ENCODE results near the gene LIFR. TPM values are rescaled to one million over a fixed set of nuclear protein-coding genes. Genes with fewer than 3 reads are reported as not detected.
"Not testable (repeated sequence)": the region's sequence is repeated elsewhere in the genome, so short reads cannot be mapped to it uniquely, and the experiment has no call there.

The LIFR gene
- total and polyA plus RNA-seq, 2 donors (not counting 3 experiments of a cell fraction or from before 2014, with no cell fraction given): 4.1 to 36.4 TPM

DNA sequence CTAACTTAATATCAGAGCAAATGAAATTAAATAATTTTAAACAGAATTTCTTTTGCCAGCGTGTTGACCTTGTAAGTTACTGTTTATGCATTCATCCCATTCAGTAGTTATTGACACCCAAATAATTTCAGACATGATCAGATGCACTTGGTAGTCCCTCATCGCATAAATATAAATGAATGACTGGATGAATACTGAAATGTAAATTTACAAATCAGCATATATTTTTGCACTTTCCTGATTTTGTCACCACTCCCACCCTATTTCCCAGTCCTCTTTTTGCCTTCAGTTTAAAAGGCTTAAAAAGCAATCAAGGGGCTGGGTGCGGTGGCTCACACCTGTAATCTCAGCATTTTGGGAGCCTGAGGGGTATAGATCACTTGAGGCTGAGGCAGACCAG, 17.1 kb upstream of the LIFR start:
- H3K27ac ChIP-seq (ENCODE audit: insufficient read depth, low read depth, low read length): no peak overlapping the region
- TF ChIP-seq GATA2 (IDR thresholded peaks at IDR 0.05; ENCODE audit: insufficient read depth, insufficient read length, low read depth, low read length) (no peak), POLR2A (IDR thresholded peaks at IDR 0.05; ENCODE audit: low read depth, low read length) (no peak), POLR2AphosphoS5 (IDR thresholded peaks at IDR 0.05; ENCODE audit: insufficient read depth, low read depth, low read length) (no peak), FOS (IDR thresholded peaks at IDR 0.05; ENCODE audit: borderline replicate concordance, insufficient read depth, low read length) (no peak)
- TF ChIP-seq, protein P1, sequence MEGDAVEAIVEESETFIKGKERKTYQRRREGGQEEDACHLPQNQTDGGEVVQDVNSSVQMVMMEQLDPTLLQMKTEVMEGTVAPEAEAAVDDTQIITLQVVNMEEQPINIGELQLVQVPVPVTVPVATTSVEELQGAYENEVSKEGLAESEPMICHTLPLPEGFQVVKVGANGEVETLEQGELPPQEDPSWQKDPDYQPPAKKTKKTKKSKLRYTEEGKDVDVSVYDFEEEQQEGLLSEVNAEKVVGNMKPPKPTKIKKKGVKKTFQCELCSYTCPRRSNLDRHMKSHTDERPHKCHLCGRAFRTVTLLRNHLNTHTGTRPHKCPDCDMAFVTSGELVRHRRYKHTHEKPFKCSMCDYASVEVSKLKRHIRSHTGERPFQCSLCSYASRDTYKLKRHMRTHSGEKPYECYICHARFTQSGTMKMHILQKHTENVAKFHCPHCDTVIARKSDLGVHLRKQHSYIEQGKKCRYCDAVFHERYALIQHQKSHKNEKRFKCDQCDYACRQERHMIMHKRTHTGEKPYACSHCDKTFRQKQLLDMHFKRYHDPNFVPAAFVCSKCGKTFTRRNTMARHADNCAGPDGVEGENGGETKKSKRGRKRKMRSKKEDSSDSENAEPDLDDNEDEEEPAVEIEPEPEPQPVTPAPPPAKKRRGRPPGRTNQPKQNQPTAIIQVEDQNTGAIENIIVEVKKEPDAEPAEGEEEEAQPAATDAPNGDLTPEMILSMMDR (IDR thresholded peaks at IDR 0.05; ENCODE audit: extremely low read depth in 1 of 2, insufficient read depth in 1 of 2, low read depth in 1 of 2, low read length in 2 of 2): no peak
- no peak overlapping the region for H3K4me3 ChIP-seq (replicated peaks in 1 of 3; ENCODE audit: insufficient read depth in 1 of 3, low read depth in 1 of 3, low read length in 3 of 3)

DNA sequence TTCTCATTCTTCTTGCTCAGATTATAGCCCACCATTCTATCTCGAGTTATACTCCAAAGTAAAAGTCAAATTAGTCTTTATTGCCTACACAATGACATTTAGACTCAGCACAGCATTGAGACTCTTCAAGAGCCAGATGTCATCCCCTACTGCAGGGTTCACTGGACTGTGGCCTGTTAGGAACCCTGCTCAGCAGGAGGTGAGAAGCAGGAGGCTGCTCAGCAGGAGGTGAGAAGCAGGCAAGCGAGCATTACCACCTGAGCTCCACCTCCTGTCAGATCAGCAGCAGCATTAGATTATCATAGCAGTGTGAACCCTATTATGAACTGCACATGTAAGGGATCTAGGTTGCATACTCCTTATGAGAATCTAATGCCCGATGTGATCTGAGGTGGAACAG, 12.7 kb upstream of the LIFR start:
- ChIA-PET POLR2A (no interaction called here), CTCF (no interaction called here)
- TF ChIP-seq, protein P2, sequence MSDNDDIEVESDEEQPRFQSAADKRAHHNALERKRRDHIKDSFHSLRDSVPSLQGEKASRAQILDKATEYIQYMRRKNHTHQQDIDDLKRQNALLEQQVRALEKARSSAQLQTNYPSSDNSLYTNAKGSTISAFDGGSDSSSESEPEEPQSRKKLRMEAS (IDR thresholded peaks at IDR 0.05; ENCODE audit: insufficient read depth, insufficient read length): no peak
- no peak for TF ChIP-seq POLR2A (IDR thresholded peaks at IDR 0.05; ENCODE audit: low read depth, low read length)

More for the DNA sequence above, 17.1 kb upstream of the LIFR start:
- no peak for FAIRE-seq
- ChIA-PET POLR2A (no interaction called here), CTCF (interaction anchor here (1.0 kb wide), 1 partner anchor 132 kb away, joined by 3 read pairs; no protein-coding TSS in a partner anchor)
- no peaks in the 10 kb centered on the region for H3K79me2 ChIP-seq (ENCODE audit: control insufficient read depth, insufficient read depth, low read length)
- H3K4me2 ChIP-seq (ENCODE audit: insufficient read depth, low read length): no peak overlapping the region
- intact Hi-C loops (cut with micrococcal nuclease) (no loop called here), dilution Hi-C loops (cut with MboI; ENCODE audit: extremely low pct_ligation_motif_present, low sequenced_read_pairs) (no loop called here)
- H3K4me1 ChIP-seq (ENCODE audit: control insufficient read depth, extremely low read depth, insufficient read depth, low read length): no peaks in the 10 kb centered on the region
- DNase-seq (ENCODE audit: low read depth, low spot score): no peak
- no peaks in the 10 kb centered on the region for H3K36me3 ChIP-seq (ENCODE audit: control insufficient read depth in 2 of 2, extremely low read depth in 1 of 2, insufficient read depth in 2 of 2, low read length in 2 of 2)
- H3K9me1 ChIP-seq (replicated peaks; ENCODE audit: control insufficient read depth, extremely low read depth, insufficient read depth, low read length): no peaks in the 10 kb centered on the region
- no TSS peak for BruUV-seq (replicated peaks)
- no peak overlapping the region for H3K9ac ChIP-seq (replicated peaks; ENCODE audit: extremely low read depth, insufficient read depth, low read length)
- H3K9me3 ChIP-seq (replicated peaks; ENCODE audit: control insufficient read depth, insufficient read depth, low read length): no peaks in the 10 kb centered on the region
- no peak overlapping the region for H2AFZ ChIP-seq (ENCODE audit: low read depth, low read length)
- H3K27me3 ChIP-seq (ENCODE audit: control insufficient read depth in 2 of 2, insufficient read depth in 2 of 2, low read length in 2 of 2): peaks cover 0 to 6% of the 10 kb centered on the region in 2 experiments
- no peaks in the 10 kb centered on the region for H4K20me1 ChIP-seq (replicated peaks; ENCODE audit: control insufficient read depth, extremely low read depth, insufficient read depth, low read length)

DNA sequence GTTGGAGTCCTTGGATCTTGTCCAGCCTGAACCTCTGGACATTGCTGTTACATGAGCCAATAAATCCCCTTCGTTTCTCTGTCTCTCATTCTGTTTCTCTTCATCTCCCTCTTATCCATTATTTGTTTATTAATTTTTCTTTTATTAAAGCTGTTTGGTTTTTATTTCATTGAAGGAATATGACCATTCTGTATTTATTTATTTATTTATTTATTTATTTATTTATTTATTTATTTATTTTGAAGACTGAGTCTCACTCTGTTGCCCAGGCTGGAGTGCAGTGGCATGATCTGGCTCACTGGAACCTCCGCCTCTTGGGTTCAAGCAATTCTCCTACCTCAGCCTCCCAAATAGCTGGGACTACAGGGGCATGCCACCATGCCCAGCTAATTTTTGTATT, 10.9 kb upstream of the LIFR start:
- H3K4me1 ChIP-seq (ENCODE audit: control insufficient read depth, extremely low read depth, insufficient read depth, low read length); POLR2A ChIA-PET; H3K27me3 ChIP-seq (ENCODE audit: control insufficient read depth in 2 of 2, insufficient read depth in 2 of 2, low read length in 2 of 2); H2AFZ ChIP-seq (ENCODE audit: low read depth, low read length); BruUV-seq (replicated peaks); FAIRE-seq; H3K9me1 ChIP-seq (replicated peaks; ENCODE audit: control insufficient read depth, extremely low read depth, insufficient read depth, low read length); intact Hi-C loops (cut with micrococcal nuclease); H3K9ac ChIP-seq (replicated peaks; ENCODE audit: extremely low read depth, insufficient read depth, low read length); H3K79me2 ChIP-seq (ENCODE audit: control insufficient read depth, insufficient read depth, low read length); H3K36me3 ChIP-seq (ENCODE audit: control insufficient read depth in 2 of 2, extremely low read depth in 1 of 2, insufficient read depth in 2 of 2, low read length in 2 of 2); H3K4me3 ChIP-seq (replicated peaks in 1 of 3; ENCODE audit: insufficient read depth in 1 of 3, low read depth in 1 of 3, low read length in 3 of 3); H4K20me1 ChIP-seq (replicated peaks; ENCODE audit: control insufficient read depth, extremely low read depth, insufficient read depth, low read length); dilution Hi-C loops (cut with MboI; ENCODE audit: extremely low pct_ligation_motif_present, low sequenced_read_pairs); H3K4me2 ChIP-seq (ENCODE audit: insufficient read depth, low read length); H3K9me3 ChIP-seq (replicated peaks; ENCODE audit: control insufficient read depth, insufficient read depth, low read length); H3K27ac ChIP-seq (ENCODE audit: insufficient read depth, low read depth, low read length); DNase-seq (ENCODE audit: low read depth, low spot score): not testable (repeated sequence)
- CTCF ChIA-PET: interaction anchor here (1.0 to 1.5 kb wide), 3 partner anchors 126 to 243 kb away, joined by 3 read pairs; no protein-coding TSS in a partner anchor

More for the DNA sequence above, 12.7 kb upstream of the LIFR start:
- Histone ChIP-seq H3K27me3 (ENCODE audit: control insufficient read depth in 2 of 2, insufficient read depth in 2 of 2, low read length in 2 of 2) (peaks cover 0 to 4% of the 10 kb centered on the region in 2 experiments), H3K4me1 (ENCODE audit: control insufficient read depth, extremely low read depth, insufficient read depth, low read length) (no peaks in the 10 kb centered on the region), H4K20me1 (replicated peaks; ENCODE audit: control insufficient read depth, extremely low read depth, insufficient read depth, low read length) (no peaks in the 10 kb centered on the region), H3K79me2 (ENCODE audit: control insufficient read depth, insufficient read depth, low read length) (no peaks in the 10 kb centered on the region), H3K9me3 (replicated peaks; ENCODE audit: control insufficient read depth, insufficient read depth, low read length) (no peaks in the 10 kb centered on the region), H3K9me1 (replicated peaks; ENCODE audit: control insufficient read depth, extremely low read depth, insufficient read depth, low read length) (no peaks in the 10 kb centered on the region), H3K4me3 (replicated peaks in 1 of 3; ENCODE audit: insufficient read depth in 1 of 3, low read depth in 1 of 3, low read length in 3 of 3) (no peak overlapping the region), H3K4me2 (ENCODE audit: insufficient read depth, low read length) (no peak overlapping the region), H3K27ac (ENCODE audit: insufficient read depth, low read depth, low read length) (no peak overlapping the region), H3K36me3 (ENCODE audit: control insufficient read depth in 2 of 2, extremely low read depth in 1 of 2, insufficient read depth in 2 of 2, low read length in 2 of 2) (no peaks in the 10 kb centered on the region), H2AFZ (ENCODE audit: low read depth, low read length) (no peak overlapping the region), H3K9ac (replicated peaks; ENCODE audit: extremely low read depth, insufficient read depth, low read length) (no peak overlapping the region)
- no peak for DNase-seq (ENCODE audit: low read depth, low spot score)
- dilution Hi-C loops (cut with MboI; ENCODE audit: extremely low pct_ligation_motif_present, low sequenced_read_pairs) (no loop called here), intact Hi-C loops (cut with micrococcal nuclease) (no loop called here)
- BruUV-seq (replicated peaks): no TSS peak
- no peak for FAIRE-seq
